GM23338 (cell line): ENCODE results near the gene PGAP3. TPM values are rescaled to one million over a fixed set of nuclear protein-coding genes. Genes with fewer than 3 reads are reported as not detected.

Experiments used
- ATAC-seq: fragments of 200-7000 bp; cut with Tn5 transposase; 3 replicates; pipeline ENCODE4 v1.9.1; 2020
- DNase-seq: peaks from one replicate; pipeline ENCODE4 v3.0.0-alpha.2; 2015; ENCODE audit warnings: low spot score
- H2AFZ ChIP-seq: fragments of 200-600 bp; sonication (generic); 2 replicates; pipeline ENCODE4 v1.8.0; 2016; ENCODE audit warnings: antibody characterized with exemption, mild to moderate bottlenecking, moderate library complexity
- H3F3A ChIP-seq: fragments of 200-600 bp; sonication (generic); replicated peaks from 2 replicates; pipeline ENCODE4 v1.8.0; 2017; ENCODE audit warnings: antibody characterized with exemption, mixed run types, low read depth
- H3K27ac ChIP-seq: fragments of 200-600 bp; sonication (generic); 2 replicates; pipeline ENCODE4 v1.6.1; 2016; ENCODE audit warnings: low read depth
- H3K27me3 ChIP-seq: fragments of 200-600 bp; sonication (generic); 2 replicates; pipeline ENCODE4 v1.8.0; 2016; ENCODE audit warnings: mild to moderate bottlenecking, mixed run types, moderate library complexity; ENCODE audit not compliant: insufficient read depth
- H3K36me3 ChIP-seq: fragments of 200-600 bp; sonication (generic); 2 replicates; pipeline ENCODE4 v1.8.0; 2016; ENCODE audit warnings: mild to moderate bottlenecking; ENCODE audit not compliant: insufficient read depth
- H3K4me1 ChIP-seq: fragments of 200-600 bp; sonication (generic); 2 replicates; pipeline ENCODE4 v1.8.0; 2016; ENCODE audit warnings: mild to moderate bottlenecking, moderate library complexity; ENCODE audit not compliant: insufficient read depth
- H3K4me2 ChIP-seq: fragments of 200-600 bp; sonication (generic); 2 replicates; pipeline ENCODE4 v1.7.1; 2017; ENCODE audit warnings: mixed run types
- H3K4me3 ChIP-seq: fragments of 200-600 bp; sonication (generic); 2 replicates; pipeline ENCODE4 v1.6.1; 2016; ENCODE audit warnings: mixed run types
- H3K79me2 ChIP-seq: fragments of 200-600 bp; sonication (generic); replicated peaks from 2 replicates; pipeline ENCODE4 v1.8.0; 2017; ENCODE audit warnings: mild to moderate bottlenecking; ENCODE audit not compliant: insufficient read depth
- H3K9me2 ChIP-seq: fragments of 200-600 bp; sonication (generic); 2 replicates; pipeline ENCODE4 v1.8.0; 2017; ENCODE audit not compliant: insufficient read depth
- H4K20me1 ChIP-seq: fragments of 200-600 bp; sonication (generic); replicated peaks from 2 replicates; pipeline ENCODE4 v1.8.0; 2017; ENCODE audit warnings: mild to moderate bottlenecking; ENCODE audit not compliant: insufficient read depth
- H3K27ac Mint-ChIP-seq: 2 replicates; pipeline ENCODE4 v1.8.0; 2020; ENCODE audit warnings: inconsistent platforms, mild to moderate bottlenecking, moderate library complexity, mixed read lengths
- H3K27me3 Mint-ChIP-seq: 3 replicates; pipeline ENCODE4 v1.8.0; 2022; ENCODE audit warnings: low read depth, mild to moderate bottlenecking, moderate library complexity, mixed read lengths, inconsistent platforms; ENCODE audit not compliant: insufficient read depth, poor library complexity
- H3K36me3 Mint-ChIP-seq: 3 replicates; pipeline ENCODE4 v1.8.0; 2021; ENCODE audit warnings: low read depth, mild to moderate bottlenecking, inconsistent platforms, moderate library complexity, mixed read lengths
- H3K4me1 Mint-ChIP-seq: 3 replicates; pipeline ENCODE4 v1.8.0; 2020; ENCODE audit warnings: mild to moderate bottlenecking, inconsistent platforms, mixed read lengths
- H3K4me3 Mint-ChIP-seq: 3 replicates; pipeline ENCODE4 v1.8.0; 2021; ENCODE audit warnings: moderate library complexity, mild to moderate bottlenecking, inconsistent platforms, mixed read lengths
- H3K9me3 Mint-ChIP-seq: 3 replicates; pipeline ENCODE4 v1.8.0; 2020; ENCODE audit warnings: moderate library complexity, mild to moderate bottlenecking, inconsistent platforms, mixed read lengths
- CREB1 ChIP-seq: fragments of 250-450 bp; sonication (Bioruptor Pico); IDR thresholded peaks from 2 replicates; pipeline ENCODE4 v1.5.0; 2020; ENCODE audit warnings: low read depth, mild to moderate bottlenecking, moderate library complexity
- CTCF ChIP-seq, 2 experiments: fragments of 200-600 bp in 1 of 2; sonication (generic) in 1 of 2; conservative IDR thresholded peaks; 2 replicates each; pipeline versions ENCODE4 v1.5.1 to v1.6.1; 2016 to 2017; ENCODE audit warnings: antibody characterized with exemption in 2 of 2, low read depth in 2 of 2, mild to moderate bottlenecking in 2 of 2, moderate library complexity in 1 of 2
- ETS1 ChIP-seq: IDR thresholded peaks from 2 replicates; pipeline ENCODE4 v1.6.1; 2016; ENCODE audit warnings: antibody characterized with exemption
- EZH2 ChIP-seq: fragments of 200-600 bp; sonication (generic); IDR thresholded peaks from one replicate; pipeline ENCODE4 v1.8.0; 2017; ENCODE audit warnings: antibody characterized with exemption, mild to moderate bottlenecking, low read depth; ENCODE audit not compliant: unreplicated experiment
- EZH2phosphoT487 ChIP-seq: fragments of 200-600 bp; sonication (generic); IDR thresholded peaks from one replicate; pipeline ENCODE4 v1.8.1; 2018; ENCODE audit warnings: antibody characterized with exemption; ENCODE audit not compliant: unreplicated experiment
- JUNB ChIP-seq: IDR thresholded peaks from one replicate; pipeline ENCODE4 v1.6.1; 2016; ENCODE audit warnings: antibody characterized with exemption; ENCODE audit not compliant: unreplicated experiment
- NANOG ChIP-seq: IDR thresholded peaks from 2 replicates; pipeline ENCODE4 v1.6.1; 2016; ENCODE audit warnings: antibody characterized with exemption, borderline replicate concordance
- POLR2AphosphoS5 ChIP-seq: IDR thresholded peaks from 2 replicates; pipeline ENCODE4 v1.6.1; 2016; ENCODE audit warnings: antibody characterized with exemption, low read depth
- REST ChIP-seq: IDR thresholded peaks from one replicate; pipeline ENCODE4 v1.6.1; 2018; ENCODE audit warnings: antibody characterized with exemption; ENCODE audit not compliant: unreplicated experiment
- STAT1 ChIP-seq: IDR thresholded peaks from one replicate; pipeline ENCODE4 v1.6.1; 2016; ENCODE audit warnings: antibody characterized with exemption; ENCODE audit not compliant: unreplicated experiment
- ZNF114 ChIP-seq: fragments of 250-450 bp; sonication (Bioruptor Pico); IDR thresholded peaks from 2 replicates; pipeline ENCODE4 v1.5.0; 2020; ENCODE audit warnings: mild to moderate bottlenecking, moderate library complexity
- ZNF331 ChIP-seq: fragments of 250-450 bp; sonication (Bioruptor Pico); IDR thresholded peaks from 2 replicates; pipeline ENCODE4 v1.5.0; 2020; ENCODE audit warnings: low read depth, mild to moderate bottlenecking, moderate library complexity
- ZNF462 ChIP-seq: fragments of 250-450 bp; sonication (Bioruptor Pico); IDR thresholded peaks from 2 replicates; pipeline ENCODE4 v1.5.0; 2020; ENCODE audit warnings: mild to moderate bottlenecking, moderate library complexity
- polyA plus RNA-seq: library from polyadenylated mRNA; unstranded; fragments of >200 nt; fragmentation: Nextera tagmentation; extraction: Ambion mirVana; gene quantifications from 2 replicates; pipeline ENCODE4 v1.2.1, GENCODE V29; 2016
- total RNA-seq: library from RNA; depleted of rRNA; stranded (reverse); fragments of >200 nt; shearing (Covaris generic); gene quantifications from 2 replicates; pipeline ENCODE4 v1.2.3, GENCODE V29; 2014

Gene PGAP3
- total and polyA plus RNA-seq, 2 experiments from 2014 or later, result 7.0 to 10.7 TPM

GRCh38 chr17:39625198-39625785 lies 62.6 kb downstream of the PGAP3 start:
- Mint-ChIP-seq H3K4me3 (peak overlapping the region; percentile 86; the same call in 2 of the 3 replicates), H3K27ac (no peak overlapping the region), H3K36me3 (0 out of 3 replicates have a peak, but pooled peaks cover under 1% of the 10 kb centered on the region), H3K27me3 (peaks cover 66% of the 10 kb centered on the region), H3K9me3 (no peaks in the 10 kb centered on the region; the same call in 2 of the 3 replicates), H3K4me1 (peaks cover 57% of the 10 kb centered on the region)
- H3K4me3 ChIP-seq, result no peak overlapping the region
- no peak overlapping the region for H3K4me2 ChIP-seq
- DNase-seq (no peak), ATAC-seq (no peak)
- H3K27me3 ChIP-seq, result peaks cover 84% of the 10 kb centered on the region
- no peak overlapping the region for H2AFZ ChIP-seq
- H3K4me1 ChIP-seq, result peaks cover 34% of the 10 kb centered on the region
- no peak for TF ChIP-seq JUNB
- no peak for TF ChIP-seq STAT1
- no peak for TF ChIP-seq NANOG
- no peak for TF ChIP-seq EZH2
- no peak for TF ChIP-seq ETS1
- TF ChIP-seq POLR2AphosphoS5, result no peak
- no peak for TF ChIP-seq CREB1 (CRISPR knock-in tag)
- TF ChIP-seq ZNF114 (CRISPR knock-in tag), result no peak
- TF ChIP-seq EZH2phosphoT487, result no peak
- TF ChIP-seq ZNF462 (CRISPR knock-in tag), result no peak
- no peak for TF ChIP-seq CTCF (conservative IDR thresholded peaks at IDR 0.05; ENCODE audit: low read depth in 2 of 2)
- TF ChIP-seq REST, result no peak
- no peak for TF ChIP-seq ZNF331 (CRISPR knock-in tag)
- no peaks in the 10 kb centered on the region for H4K20me1 ChIP-seq
- no peaks in the 10 kb centered on the region for H3K9me2 ChIP-seq
- 0 out of 2 replicates have a peak, but pooled peaks cover 8% of the 10 kb centered on the region for H3F3A ChIP-seq
- H3K79me2 ChIP-seq, result no peaks in the 10 kb centered on the region
- no peaks in the 10 kb centered on the region for H3K36me3 ChIP-seq
- no peak overlapping the region for H3K27ac ChIP-seq
